H9 (cell line): ENCODE data around the gene NDST1. TPM values are rescaled to one million over a fixed set of nuclear protein-coding genes. Genes with fewer than 3 reads are reported as not detected.

Experiments used
- DNase-seq: peaks from one replicate; pipeline ENCODE4 v3.0.0-alpha.2; 2017
- H2AFZ ChIP-seq: one replicate; pipeline ENCODE4 v1.6.1; 2013; ENCODE audit warnings: mild to moderate bottlenecking, low read length, control low read depth, moderate library complexity
- H2AK5ac ChIP-seq: 2 replicates; pipeline ENCODE4 v1.6.1; 2013; ENCODE audit warnings: low read length, control low read depth, mixed read lengths; ENCODE audit not compliant: insufficient read length
- H2BK120ac ChIP-seq: one replicate; pipeline ENCODE4 v1.6.1; 2013; ENCODE audit warnings: low read depth, mild to moderate bottlenecking, low read length, control low read depth, inconsistent platforms; ENCODE audit not compliant: poor library complexity, severe bottlenecking
- H2BK12ac ChIP-seq: 2 replicates; pipeline ENCODE4 v1.6.1; 2013; ENCODE audit warnings: low read length, control low read depth, mixed read lengths, low read depth; ENCODE audit not compliant: insufficient read length
- H2BK15ac ChIP-seq: 2 replicates; pipeline ENCODE4 v1.6.1; 2013; ENCODE audit warnings: low read depth, low read length, control low read depth
- H2BK20ac ChIP-seq: one replicate; pipeline ENCODE4 v1.6.1; 2013; ENCODE audit warnings: low read depth, mild to moderate bottlenecking, low read length, control low read depth, inconsistent platforms; ENCODE audit not compliant: poor library complexity, severe bottlenecking
- H2BK5ac ChIP-seq: 2 replicates; pipeline ENCODE4 v1.6.1; 2013; ENCODE audit warnings: low read length, control low read depth, mixed read lengths; ENCODE audit not compliant: insufficient read length
- H3K14ac ChIP-seq: 2 replicates; pipeline ENCODE4 v1.6.1; 2013; ENCODE audit warnings: low read length, control low read depth; ENCODE audit not compliant: insufficient read depth
- H3K18ac ChIP-seq: 2 replicates; pipeline ENCODE4 v1.6.1; 2013; ENCODE audit warnings: low read depth, mild to moderate bottlenecking, mixed read lengths, low read length, control low read depth; ENCODE audit not compliant: insufficient read length
- H3K23ac ChIP-seq: 2 replicates; pipeline ENCODE4 v1.6.1; 2013; ENCODE audit warnings: low read length, control low read depth, mixed read lengths, low read depth; ENCODE audit not compliant: insufficient read length
- H3K23me2 ChIP-seq: 2 replicates; pipeline ENCODE4 v1.6.1; 2013; ENCODE audit warnings: low read depth, mild to moderate bottlenecking, mixed read lengths, low read length, control low read depth; ENCODE audit not compliant: insufficient read length, poor library complexity, severe bottlenecking
- H3K27ac ChIP-seq: 2 replicates; pipeline ENCODE4 v1.5.1; 2013; ENCODE audit warnings: low read length, control low read depth, mixed read lengths, low read depth; ENCODE audit not compliant: insufficient read length
- H3K27me3 ChIP-seq: 2 replicates; pipeline ENCODE4 v1.6.1; 2013; ENCODE audit warnings: low read length, control low read depth, inconsistent platforms; ENCODE audit not compliant: insufficient read depth
- H3K4ac ChIP-seq: 2 replicates; pipeline ENCODE4 v1.6.1; 2013; ENCODE audit warnings: low read depth, mild to moderate bottlenecking, control low read depth, inconsistent platforms, low read length, moderate library complexity
- H3K4me1 ChIP-seq: 2 replicates; pipeline ENCODE4 v1.6.1; 2013; ENCODE audit warnings: low read length, control low read depth, inconsistent platforms; ENCODE audit not compliant: insufficient read depth
- H3K4me2 ChIP-seq: 2 replicates; pipeline ENCODE4 v1.6.1; 2013; ENCODE audit warnings: low read length, control low read depth, mixed read lengths; ENCODE audit not compliant: insufficient read length, insufficient read depth
- H3K56ac ChIP-seq: 2 replicates; pipeline ENCODE4 v1.6.1; 2013; ENCODE audit warnings: low read depth, mild to moderate bottlenecking, mixed read lengths, low read length, control low read depth; ENCODE audit not compliant: insufficient read length
- H3K79me1 ChIP-seq: 2 replicates; pipeline ENCODE4 v1.6.1; 2013; ENCODE audit warnings: low read depth, mild to moderate bottlenecking, moderate library complexity, low read length, control low read depth, inconsistent platforms; ENCODE audit not compliant: insufficient read depth, poor library complexity, severe bottlenecking
- H3K79me2 ChIP-seq: 2 replicates; pipeline ENCODE4 v1.6.1; 2013; ENCODE audit warnings: low read length, control low read depth, inconsistent platforms; ENCODE audit not compliant: insufficient read depth
- H3K9ac ChIP-seq: 2 replicates; pipeline ENCODE4 v1.6.1; 2013; ENCODE audit warnings: low read length, control low read depth, mixed read lengths; ENCODE audit not compliant: insufficient read length; ENCODE audit errors: extremely low read depth
- H3K9me3 ChIP-seq: one replicate; pipeline ENCODE4 v1.6.1; 2013; ENCODE audit warnings: low read depth, low read length, inconsistent platforms; ENCODE audit not compliant: control insufficient read depth
- H3T11ph ChIP-seq: one replicate; pipeline ENCODE4 v1.6.1; 2013; ENCODE audit warnings: mild to moderate bottlenecking, low read length, control low read depth, inconsistent platforms
- H4K20me1 ChIP-seq: one replicate; pipeline ENCODE4 v1.6.1; 2013; ENCODE audit not compliant: control insufficient read depth, insufficient read length, insufficient read depth
- H4K5ac ChIP-seq: 2 replicates; pipeline ENCODE4 v1.6.1; 2013; ENCODE audit warnings: low read depth, mild to moderate bottlenecking, mixed read lengths, low read length, control low read depth; ENCODE audit not compliant: insufficient read length
- H4K8ac ChIP-seq: replicated peaks from 2 replicates; pipeline ENCODE4 v1.6.1; 2013; ENCODE audit warnings: low read length, control low read depth, mixed read lengths, low read depth; ENCODE audit not compliant: insufficient read length
- H4K91ac ChIP-seq: 2 replicates; pipeline ENCODE4 v1.6.1; 2013; ENCODE audit warnings: low read depth, mild to moderate bottlenecking, moderate library complexity, mixed read lengths, low read length, control low read depth; ENCODE audit not compliant: insufficient read length
- H3K27ac Mint-ChIP-seq, 3 experiments: 2 replicates in 2 of 3; 3 replicates in 1 of 3; pipeline ENCODE4 v1.8.0; 2020 to 2021; ENCODE audit warnings: mixed read lengths in 3 of 3, mild to moderate bottlenecking in 1 of 3, moderate library complexity in 1 of 3
- H3K27me3 Mint-ChIP-seq: 2 replicates; pipeline ENCODE4 v1.8.0; 2021; ENCODE audit warnings: low read depth, mild to moderate bottlenecking, moderate library complexity, mixed read lengths
- H3K36me3 Mint-ChIP-seq, 3 experiments: 2 replicates in 2 of 3; 3 replicates in 1 of 3; pipeline ENCODE4 v1.8.0; 2020 to 2021; ENCODE audit warnings: low read depth in 3 of 3, mixed read lengths in 3 of 3; ENCODE audit not compliant: insufficient read depth in 1 of 3
- H3K4me1 Mint-ChIP-seq, 2 experiments: 2 replicates each; pipeline ENCODE4 v1.8.0; 2020; ENCODE audit warnings: mixed read lengths in 2 of 2
- H3K4me3 Mint-ChIP-seq, 2 experiments: 2 replicates in 1 of 2; 3 replicates in 1 of 2; pipeline ENCODE4 v1.8.0; 2020 to 2021; ENCODE audit warnings: mild to moderate bottlenecking in 2 of 2, mixed read lengths in 2 of 2, moderate library complexity in 1 of 2
- H3K9me3 Mint-ChIP-seq, 2 experiments: 2 replicates in 1 of 2; 3 replicates in 1 of 2; pipeline ENCODE4 v1.8.0; 2020; ENCODE audit warnings: mild to moderate bottlenecking in 2 of 2, mixed read lengths in 2 of 2, moderate library complexity in 1 of 2
- CTCF ChIP-seq: fragments of 200-600 bp; sonication (generic); conservative IDR thresholded peaks from 3 replicates; pipeline ENCODE4 v1.8.0; 2021; ENCODE audit warnings: antibody characterized with exemption, mild to moderate bottlenecking
- WGBS: extraction: QIAGEN DNeasy Blood & Tissue Kit; methylation state at CpG from one replicate; pipeline ENCODE4 v1.1.7; 2013; ENCODE audit warnings: missing lambda C conversion rate, low lambda C conversion rate, mixed read lengths; ENCODE audit not compliant: insufficient read length; ENCODE audit errors: extremely low coverage; 5-methylcytosine and 5-hydroxymethylcytosine counted together
- total RNA-seq: library from RNA; stranded (reverse); gene quantifications from 2 replicates; pipeline ENCODE4 v1.2.1, GENCODE V29; 2021

The NDST1 gene
- total RNA-seq, 1 experiment from 2014 or later = 65.5 TPM

GRCh38 chr5:150508277-150508640 lies 328 bp downstream of the NDST1 start:
- H3K27ac Mint-ChIP-seq = peak overlapping the region; percentile 67 to 94 (median 85)
- Histone ChIP-seq H4K5ac (no peak overlapping the region), H2AK5ac (no peak overlapping the region), H3K27me3 (no peaks in the 10 kb centered on the region), H3K14ac (no peak overlapping the region), H3K4ac (no peak overlapping the region), H2BK5ac (no peak overlapping the region), H3T11ph (no peak overlapping the region), H3K4me2 (no peak overlapping the region), H3K27ac (no peak overlapping the region), H3K18ac (no peak overlapping the region), H3K23ac (no peak overlapping the region), H2BK12ac (no peak overlapping the region), H3K79me2 (peaks cover 8% of the 10 kb centered on the region; the same call in 1 of the 2 replicates), H3K4me1 (peaks cover 3% of the 10 kb centered on the region; the same call in 1 of the 2 replicates), H2BK15ac (no peak overlapping the region), H3K56ac (no peak overlapping the region), H2BK20ac (no peak overlapping the region), H3K9me3 (no peaks in the 10 kb centered on the region), H4K20me1 (no peaks in the 10 kb centered on the region), H3K79me1 (peaks cover 2% of the 10 kb centered on the region), H2BK120ac (no peak overlapping the region), H4K91ac (no peak overlapping the region), H4K8ac (no peak overlapping the region), H3K23me2 (no peaks in the 10 kb centered on the region), H2AFZ (no peak overlapping the region), H3K9ac (no peak overlapping the region)
- no peak for TF ChIP-seq CTCF
- no peak for DNase-seq
- no peaks in the 10 kb centered on the region for H3K27me3 Mint-ChIP-seq
- no peak overlapping the region for H3K4me3 Mint-ChIP-seq
- H3K9me3 Mint-ChIP-seq = no peaks in the 10 kb centered on the region
- no CpG with 5 or more reads among the region's 2 CpGs for WGBS
- H3K4me1 Mint-ChIP-seq = peaks cover 67 to 70% of the 10 kb centered on the region in 2 experiments
- no peaks in the 10 kb centered on the region for H3K36me3 Mint-ChIP-seq
